Activated CD4-positive, alpha-beta memory T cell treated with anti-CD3 and anti-CD28 coated beads, Interleukin-2, amount 10 ng/mL, durations not matched to agents 7 days and 5 days (primary cell): ENCODE results near the gene GRK2. TPM values are rescaled to one million over a fixed set of nuclear protein-coding genes. Genes with fewer than 3 reads are reported as not detected.
"Not testable (repeated sequence)": the region's sequence is repeated elsewhere in the genome, so short reads cannot be mapped to it uniquely, and the experiment has no call there.

ENCODE experiments used
- CTCF ChIA-PET: fragments of 350-600 bp; sonication (Branson Sonifier 250); formaldehyde crosslinking; loops from one replicate; lab custom pipeline; 2021; ENCODE audit warnings: antibody characterized with exemption, inconsistent platforms; lab: Charles Lee
- POLR2A ChIA-PET: fragments of 350-600 bp; sonication (Branson Sonifier 250); formaldehyde crosslinking; loops from one replicate; lab custom pipeline; 2021; ENCODE audit warnings: antibody characterized with exemption; lab: Charles Lee
- DNase-seq: peaks from one replicate; pipeline ENCODE4 v3.0.0-alpha.2; 2020
- H3K27ac Mint-ChIP-seq: one replicate; pipeline ENCODE4 v1.8.0; 2021; ENCODE audit warnings: mild to moderate bottlenecking, mixed read lengths
- H3K27me3 Mint-ChIP-seq: one replicate; pipeline ENCODE4 v1.8.0; 2021; ENCODE audit warnings: mixed read lengths
- H3K36me3 Mint-ChIP-seq: one replicate; pipeline ENCODE4 v1.8.0; 2021; ENCODE audit warnings: low read depth, mixed read lengths
- H3K4me1 Mint-ChIP-seq: one replicate; pipeline ENCODE4 v1.8.0; 2021; ENCODE audit warnings: mixed read lengths
- H3K4me3 Mint-ChIP-seq: one replicate; pipeline ENCODE4 v1.8.0; 2021; ENCODE audit warnings: mild to moderate bottlenecking, mixed read lengths
- H3K9me3 Mint-ChIP-seq: one replicate; pipeline ENCODE4 v1.8.0; 2021; ENCODE audit warnings: mixed read lengths
- total RNA-seq, 2 experiments: library from RNA; stranded (reverse); gene quantifications; one replicate each; pipeline ENCODE4 v1.2.3, GENCODE V29; 2021

GRK2 gene
- total RNA-seq, 2 experiments from 2014 or later = 333 to 338 TPM

DNA sequence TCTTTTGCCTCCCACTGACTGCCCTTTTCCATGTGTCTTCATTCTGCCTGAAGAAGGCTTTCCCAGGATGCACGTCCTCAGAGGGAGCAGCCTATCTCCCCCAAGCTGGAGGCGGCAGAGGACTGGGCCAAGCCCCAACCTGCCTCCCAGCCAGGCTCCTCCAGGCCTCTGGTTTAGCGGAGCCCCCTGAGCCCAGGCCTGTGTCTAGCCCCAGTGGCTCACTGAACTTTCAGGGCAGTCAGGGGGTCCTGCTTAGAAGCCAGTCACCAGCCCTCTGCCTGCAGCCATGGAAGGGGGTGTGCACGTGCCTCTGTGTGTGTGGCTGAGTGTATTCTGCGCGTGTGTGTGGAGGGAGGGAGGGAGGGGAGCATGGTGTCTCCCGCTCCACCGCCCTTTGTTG lies 10.4 kb upstream of the GRK2 start:
- CTCF ChIA-PET = interaction anchor here (0.6 to 4.9 kb wide), 3 partner anchors 16 to 495 kb away, joined by 3 to 36 read pairs (median 5); no protein-coding TSS in a partner anchor
- Mint-ChIP-seq H3K36me3 (peaks cover 63% of the 10 kb centered on the region), H3K27me3 (no peaks in the 10 kb centered on the region), H3K9me3 (no peaks in the 10 kb centered on the region), H3K4me1 (peaks cover 53% of the 10 kb centered on the region), H3K27ac (no peak overlapping the region), H3K4me3 (no peak overlapping the region)
- DNase-seq = no peak
- POLR2A ChIA-PET = interaction anchor here (1.0 kb wide), 1 partner anchor 16 kb away, joined by 5 read pairs; no protein-coding TSS in a partner anchor

DNA sequence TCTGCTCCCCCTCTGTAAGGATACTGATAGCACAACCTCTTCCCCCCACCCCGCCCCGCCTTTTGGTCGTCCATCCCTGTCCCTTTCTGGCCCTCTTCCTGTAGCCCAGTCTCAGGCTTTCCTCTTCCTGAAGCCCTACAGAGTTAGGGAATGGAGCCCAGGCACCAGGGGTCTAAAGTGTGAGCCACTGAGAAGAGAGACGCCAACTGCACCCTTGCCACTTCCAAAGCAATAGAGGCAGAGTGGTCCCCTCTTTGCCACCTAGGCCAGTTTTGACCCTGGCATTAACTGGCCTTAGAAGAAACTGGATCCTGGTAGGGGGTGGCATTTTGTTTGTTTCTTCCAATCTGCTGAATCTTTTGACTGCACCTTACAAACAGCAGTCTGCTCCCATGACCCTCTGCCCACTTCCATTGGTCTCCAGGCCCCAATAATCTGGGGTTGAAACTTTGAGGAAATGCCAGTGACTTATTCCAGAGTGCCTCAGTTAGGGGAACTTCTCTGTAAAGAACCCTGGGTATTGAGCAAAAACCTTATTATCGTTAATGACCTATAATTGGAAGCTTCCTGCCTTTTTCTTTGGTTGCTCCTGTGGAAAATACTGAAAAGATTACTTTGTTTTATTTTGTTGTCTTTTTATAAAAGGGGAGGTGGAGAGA lies 9.7 kb upstream of the GRK2 start:
- ChIA-PET CTCF (interaction anchor here (0.8 kb wide), 1 partner anchor 17 kb away, joined by 3 read pairs; no protein-coding TSS in a partner anchor), POLR2A (interaction anchor here (1.0 kb wide), 1 partner anchor 17 kb away, joined by 5 read pairs; no protein-coding TSS in a partner anchor)
- H3K9me3 Mint-ChIP-seq = no peaks in the 10 kb centered on the region
- H3K4me3 Mint-ChIP-seq = no peak overlapping the region
- H3K36me3 Mint-ChIP-seq = peaks cover 56% of the 10 kb centered on the region
- no peak for DNase-seq
- H3K4me1 Mint-ChIP-seq = peaks cover 54% of the 10 kb centered on the region
- H3K27me3 Mint-ChIP-seq = no peaks in the 10 kb centered on the region
- no peak overlapping the region for H3K27ac Mint-ChIP-seq

DNA sequence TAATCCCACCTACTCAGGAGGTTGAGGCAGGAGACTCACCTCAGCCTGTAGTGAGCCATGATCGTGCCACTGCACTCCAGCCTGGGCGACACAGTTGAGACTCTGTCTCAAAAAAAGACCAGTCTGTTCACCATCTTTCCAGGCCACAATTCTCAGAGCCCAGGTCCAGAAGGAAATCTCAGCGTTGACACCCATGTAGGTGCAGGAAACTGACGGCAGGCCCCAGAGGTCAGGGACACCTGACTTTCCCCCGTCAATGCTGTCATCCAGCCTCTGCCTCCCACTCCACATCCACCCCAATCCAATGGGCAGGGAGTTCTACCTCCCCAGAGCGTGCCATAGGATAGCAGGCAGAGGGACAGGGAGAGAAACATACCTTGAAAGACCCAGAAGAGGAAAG lies 5.9 kb upstream of the GRK2 start:
- ChIA-PET POLR2A (no interaction called here), CTCF (no interaction called here)
- H3K4me3 Mint-ChIP-seq = peak overlapping the region; percentile 44
- H3K27ac Mint-ChIP-seq = no peak overlapping the region
- H3K36me3 Mint-ChIP-seq = peaks cover 18% of the 10 kb centered on the region
- H3K27me3 Mint-ChIP-seq = no peaks in the 10 kb centered on the region
- H3K4me1 Mint-ChIP-seq = peaks cover 54% of the 10 kb centered on the region
- H3K9me3 Mint-ChIP-seq = no peaks in the 10 kb centered on the region
- no peak for DNase-seq

DNA sequence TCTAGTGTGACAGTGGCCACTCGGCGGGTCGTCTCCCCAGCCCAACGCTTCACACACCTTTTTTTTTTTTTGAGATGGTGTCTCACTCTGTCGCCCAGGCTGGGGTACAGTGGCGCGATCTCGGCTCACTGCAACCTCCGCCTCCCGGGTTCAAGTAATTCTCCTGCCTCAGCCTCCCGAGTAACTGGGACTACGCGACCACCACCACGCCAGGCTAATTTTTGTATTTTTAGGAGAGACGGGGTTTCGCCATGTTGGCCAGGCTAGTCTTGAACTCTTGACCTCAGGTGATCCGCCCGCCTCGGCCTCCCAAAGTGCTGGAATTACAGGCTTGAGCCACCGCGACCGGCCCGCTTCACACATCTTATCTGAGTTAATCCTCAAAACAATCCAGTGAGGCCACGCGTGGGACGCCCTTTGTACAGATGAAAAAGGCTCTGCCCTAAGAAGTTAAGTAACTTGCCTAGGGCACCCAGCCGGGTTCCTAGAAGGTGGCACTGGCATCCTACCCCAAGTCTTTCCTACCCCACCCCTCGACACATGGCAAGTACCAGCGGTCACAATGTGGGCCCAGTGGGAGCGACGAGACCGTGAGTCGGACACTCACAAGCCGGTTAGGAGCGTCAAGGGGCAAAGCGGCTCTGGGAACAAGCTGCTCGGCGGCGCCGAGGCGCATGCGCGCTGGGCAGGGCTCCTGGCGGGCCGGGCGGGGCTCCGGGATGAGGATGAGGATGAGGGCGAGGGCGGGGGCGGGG lies 5.2 kb upstream of the GRK2 start:
- CTCF ChIA-PET = interaction anchor here (1.0 to 4.9 kb wide), 15 partner anchors 8 to 121 kb away, joined by 4 to 69 read pairs (median 7); partner anchors contain the start of genes ANKRD13D, POLD4 and SSH3
- Mint-ChIP-seq H3K36me3 (peaks cover 12% of the 10 kb centered on the region), H3K4me3 (peak overlapping the region; percentile 67), H3K27ac (peak overlapping the region; percentile 49), H3K4me1 (peaks cover 58% of the 10 kb centered on the region)
- not testable (repeated sequence) for H3K9me3 Mint-ChIP-seq, H3K27me3 Mint-ChIP-seq
- DNase-seq = peak; percentile 59
- POLR2A ChIA-PET = interaction anchor here (1.0 to 4.9 kb wide), 8 partner anchors 7 to 92 kb away, joined by 3 to 49 read pairs (median 16); partner anchors contain the start of genes ANKRD13D and POLD4

DNA sequence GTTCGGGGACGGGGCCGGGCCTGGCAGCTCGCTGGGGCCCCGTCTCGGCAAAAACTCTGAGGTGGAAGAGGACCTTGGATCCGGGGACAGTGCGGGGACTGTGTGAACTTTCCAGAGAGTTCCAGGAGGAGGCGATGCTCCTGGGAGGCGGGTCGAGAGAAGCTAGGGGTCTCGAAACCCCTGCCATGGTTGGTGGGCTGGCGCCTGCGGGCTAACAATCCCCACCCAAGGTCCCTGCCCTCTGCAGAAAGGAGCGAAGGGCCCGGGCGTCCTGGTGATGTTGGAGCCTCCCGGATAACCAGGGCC lies 4.7 kb upstream of the GRK2 start:
- Mint-ChIP-seq H3K4me1 (peaks cover 59% of the 10 kb centered on the region), H3K27ac (no peak overlapping the region), H3K36me3 (peaks cover 12% of the 10 kb centered on the region), H3K4me3 (no peak overlapping the region), H3K9me3 (no peaks in the 10 kb centered on the region), H3K27me3 (no peaks in the 10 kb centered on the region)
- ChIA-PET CTCF (interaction anchor here (0.7 to 4.9 kb wide), 23 partner anchors 9 to 236 kb away, joined by 3 to 69 read pairs (median 6); partner anchors contain the start of genes ANKRD13D, POLD4, RAD9A and SSH3), POLR2A (interaction anchor here (1.0 to 4.9 kb wide), 12 partner anchors 8 to 107 kb away, joined by 3 to 49 read pairs (median 11); partner anchors contain the start of genes ANKRD13D and POLD4)
- DNase-seq = no peak

DNA sequence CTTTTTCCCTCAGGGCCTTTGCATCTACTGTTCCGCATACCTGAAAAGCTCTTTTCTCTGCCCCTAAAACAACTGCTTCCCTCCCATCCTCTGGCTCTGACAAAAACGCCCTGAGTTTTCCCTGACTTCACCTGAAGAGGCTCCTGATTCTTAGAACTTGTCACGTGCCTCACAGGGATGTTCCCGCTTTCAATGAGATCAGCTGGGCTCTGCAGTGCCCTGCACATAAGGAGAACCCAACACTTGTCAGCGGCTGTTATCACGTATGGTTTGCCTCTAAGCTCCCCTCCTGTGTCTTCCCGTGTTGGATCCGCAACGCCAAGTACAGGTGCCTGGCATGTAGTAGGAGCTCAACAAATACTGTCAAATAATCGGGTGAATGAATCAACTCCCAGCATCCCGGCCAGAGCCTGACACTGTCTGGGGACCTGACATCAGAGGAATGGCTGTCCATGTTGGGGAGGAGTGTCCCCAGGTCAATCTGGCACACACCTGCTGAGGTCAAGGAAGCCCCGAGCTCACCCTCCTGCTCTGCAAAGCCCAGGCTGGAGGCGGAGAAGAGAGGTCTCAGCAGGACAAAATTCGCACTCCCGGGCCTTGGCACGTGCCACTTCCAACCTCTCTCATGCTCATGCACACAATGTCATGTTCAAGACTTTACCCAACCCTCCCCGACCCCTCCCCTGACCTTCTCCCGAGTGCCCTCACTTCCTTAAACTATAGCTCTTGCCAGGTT lies 4.2 kb upstream of the GRK2 start:
- ChIA-PET POLR2A (interaction anchor here (1.0 to 4.9 kb wide), 12 partner anchors 9 to 107 kb away, joined by 3 to 49 read pairs (median 11); partner anchors contain the start of genes ANKRD13D and POLD4), CTCF (interaction anchor here (0.6 to 4.9 kb wide), 32 partner anchors 9 to 236 kb away, joined by 3 to 69 read pairs (median 5); partner anchors contain the start of genes ANKRD13D, POLD4, RAD9A and SSH3)
- Mint-ChIP-seq H3K27ac (peak overlapping the region; percentile 67), H3K4me1 (peaks cover 59% of the 10 kb centered on the region), H3K36me3 (peaks cover 8% of the 10 kb centered on the region), H3K4me3 (peak overlapping the region; percentile 34), H3K9me3 (no peaks in the 10 kb centered on the region), H3K27me3 (no peaks in the 10 kb centered on the region)
- DNase-seq = no peak

DNA sequence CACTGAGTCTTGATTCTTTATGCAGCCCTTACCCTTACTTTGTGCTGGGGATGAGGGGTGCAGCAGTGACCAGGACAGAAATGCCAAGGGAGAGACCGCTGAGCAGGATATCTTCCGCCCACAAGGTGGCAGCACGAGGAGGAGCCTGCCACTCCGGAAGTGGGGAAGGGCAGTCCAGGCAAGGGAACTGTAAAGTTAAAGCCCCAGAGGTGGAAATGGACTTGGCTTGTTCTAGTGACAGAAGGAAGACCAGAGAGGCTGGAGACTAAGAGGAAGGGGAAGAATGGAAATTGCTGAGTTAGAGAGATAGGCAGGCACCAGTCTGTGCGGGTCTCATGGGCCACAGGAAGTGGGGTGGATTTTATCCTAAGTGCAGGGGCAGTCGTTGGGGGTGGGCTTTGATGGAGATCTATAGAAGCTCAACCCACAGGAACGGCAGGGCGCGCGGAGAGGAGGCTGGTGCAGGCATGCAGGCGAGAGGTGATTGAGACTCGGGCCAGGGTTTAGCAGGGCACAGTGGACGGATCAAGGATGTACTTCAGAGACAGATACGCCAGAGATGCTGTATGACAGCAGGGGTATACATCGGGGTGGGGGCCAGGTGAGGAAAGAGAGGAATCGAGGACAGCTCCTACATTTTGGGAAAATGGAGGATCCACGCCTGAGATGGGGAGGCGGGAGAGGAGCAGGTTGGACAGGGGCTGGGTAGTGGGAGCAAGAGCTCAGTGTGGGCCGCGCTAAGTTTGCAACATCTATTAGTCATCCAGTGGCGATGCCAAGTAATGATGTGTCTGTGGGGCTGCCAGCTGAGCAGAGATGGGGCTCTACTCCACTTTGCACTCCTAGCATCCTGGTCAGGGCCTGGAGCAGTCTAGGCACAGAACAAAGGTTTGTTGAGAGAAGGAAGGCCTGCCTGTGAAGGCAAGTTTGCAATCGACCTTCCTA lies 3.3 kb upstream of the GRK2 start:
- peaks cover 15% of the 10 kb centered on the region for H3K36me3 Mint-ChIP-seq
- POLR2A ChIA-PET = interaction anchor here (0.9 to 4.9 kb wide), 12 partner anchors 9 to 119 kb away, joined by 3 to 49 read pairs (median 11); partner anchors contain the start of genes ANKRD13D and POLD4
- H3K4me3 Mint-ChIP-seq = peak overlapping the region; percentile 26
- CTCF ChIA-PET = interaction anchor here (0.6 to 4.9 kb wide), 25 partner anchors 9 to 163 kb away, joined by 3 to 69 read pairs (median 5); partner anchors contain the start of genes ANKRD13D, POLD4, PPP1CA and RAD9A
- H3K9me3 Mint-ChIP-seq = no peaks in the 10 kb centered on the region
- H3K4me1 Mint-ChIP-seq = peaks cover 59% of the 10 kb centered on the region
- DNase-seq = peak; percentile 83
- peak overlapping the region; percentile 67 for H3K27ac Mint-ChIP-seq
- no peaks in the 10 kb centered on the region for H3K27me3 Mint-ChIP-seq

DNA sequence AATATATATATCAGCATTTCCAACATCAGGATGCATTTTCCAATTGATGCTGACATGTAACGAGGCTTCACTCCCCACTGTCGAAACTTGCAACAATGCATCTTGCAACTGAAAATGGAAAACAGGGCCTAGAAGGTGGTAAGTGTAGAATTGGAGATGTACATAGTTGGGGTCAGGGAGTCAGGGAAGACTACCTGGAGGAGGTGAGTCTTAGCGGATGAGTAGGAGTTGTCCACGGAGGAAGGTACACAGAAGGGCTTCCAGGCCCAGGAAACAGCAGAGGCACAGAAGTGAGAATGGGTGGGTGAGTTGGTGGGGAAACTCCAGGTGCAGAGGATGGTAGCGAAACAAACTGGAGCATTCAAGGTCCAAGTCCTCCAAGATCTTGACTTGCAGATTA lies 2.0 kb upstream of the GRK2 start:
- H3K9me3 Mint-ChIP-seq = no peaks in the 10 kb centered on the region
- POLR2A ChIA-PET = interaction anchor here (1.7 to 4.9 kb wide), 3 partner anchors 24 to 54 kb away, joined by 7 to 49 read pairs (median 45); partner anchors contain the start of gene ANKRD13D
- no peaks in the 10 kb centered on the region for H3K27me3 Mint-ChIP-seq
- H3K4me1 Mint-ChIP-seq = peaks cover 61% of the 10 kb centered on the region
- peaks cover 23% of the 10 kb centered on the region for H3K36me3 Mint-ChIP-seq
- CTCF ChIA-PET = interaction anchor here (1.7 to 4.9 kb wide), 7 partner anchors 11 to 118 kb away, joined by 6 to 69 read pairs (median 22); partner anchors contain the start of gene ANKRD13D
- H3K27ac Mint-ChIP-seq = peak overlapping the region; percentile 71
- no peak for DNase-seq
- peak overlapping the region; percentile 9 for H3K4me3 Mint-ChIP-seq

DNA sequence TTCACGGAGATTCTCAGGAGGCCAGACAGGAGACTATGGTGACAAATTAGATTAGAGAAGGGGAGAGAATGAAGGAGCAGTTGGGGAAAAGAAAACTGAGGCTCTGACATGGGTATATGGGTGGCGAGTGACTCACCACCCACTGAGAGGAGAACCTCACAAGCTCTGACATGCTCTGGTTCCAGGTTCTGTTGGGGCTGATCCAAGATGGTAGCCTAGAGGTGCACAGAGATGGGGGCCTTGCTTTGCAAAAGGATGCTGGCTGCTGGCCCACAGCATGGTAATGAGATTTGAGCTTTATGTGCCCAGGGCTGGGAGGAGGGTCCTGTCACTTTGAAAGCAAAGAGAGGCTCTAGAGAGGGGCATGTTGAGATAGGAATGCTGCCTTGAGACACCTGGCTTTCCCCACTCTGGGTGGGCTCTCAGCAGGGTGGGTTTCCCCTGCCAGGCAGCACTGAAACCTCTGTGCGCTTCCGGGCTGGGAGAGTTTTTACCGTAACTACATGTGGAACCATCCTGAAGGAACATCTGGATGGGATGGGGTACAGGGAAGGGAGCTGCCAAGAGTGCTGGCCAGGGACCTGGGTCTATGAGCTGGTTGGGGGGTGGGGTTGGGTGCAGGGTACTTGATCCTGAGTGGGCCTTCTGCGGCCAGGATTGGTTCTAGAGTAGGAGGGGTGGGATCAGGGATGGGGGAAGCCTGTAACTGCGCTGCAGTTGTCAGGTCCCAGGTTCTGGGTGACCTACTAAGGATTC lies 1.2 kb upstream of the GRK2 start:
- H3K4me3 Mint-ChIP-seq = peak overlapping the region; percentile 53
- peak overlapping the region; percentile 71 for H3K27ac Mint-ChIP-seq
- no peaks in the 10 kb centered on the region for H3K27me3 Mint-ChIP-seq
- no peak for DNase-seq
- no peaks in the 10 kb centered on the region for H3K9me3 Mint-ChIP-seq
- POLR2A ChIA-PET = interaction anchor here (0.8 to 4.9 kb wide), 6 partner anchors 12 to 54 kb away, joined by 3 to 49 read pairs (median 6); partner anchors contain the start of gene ANKRD13D
- peaks cover 31% of the 10 kb centered on the region for H3K36me3 Mint-ChIP-seq
- peaks cover 64% of the 10 kb centered on the region for H3K4me1 Mint-ChIP-seq
- CTCF ChIA-PET = interaction anchor here (1.2 to 4.9 kb wide), 8 partner anchors 12 to 117 kb away, joined by 3 to 69 read pairs (median 18); partner anchors contain the start of gene ANKRD13D

DNA sequence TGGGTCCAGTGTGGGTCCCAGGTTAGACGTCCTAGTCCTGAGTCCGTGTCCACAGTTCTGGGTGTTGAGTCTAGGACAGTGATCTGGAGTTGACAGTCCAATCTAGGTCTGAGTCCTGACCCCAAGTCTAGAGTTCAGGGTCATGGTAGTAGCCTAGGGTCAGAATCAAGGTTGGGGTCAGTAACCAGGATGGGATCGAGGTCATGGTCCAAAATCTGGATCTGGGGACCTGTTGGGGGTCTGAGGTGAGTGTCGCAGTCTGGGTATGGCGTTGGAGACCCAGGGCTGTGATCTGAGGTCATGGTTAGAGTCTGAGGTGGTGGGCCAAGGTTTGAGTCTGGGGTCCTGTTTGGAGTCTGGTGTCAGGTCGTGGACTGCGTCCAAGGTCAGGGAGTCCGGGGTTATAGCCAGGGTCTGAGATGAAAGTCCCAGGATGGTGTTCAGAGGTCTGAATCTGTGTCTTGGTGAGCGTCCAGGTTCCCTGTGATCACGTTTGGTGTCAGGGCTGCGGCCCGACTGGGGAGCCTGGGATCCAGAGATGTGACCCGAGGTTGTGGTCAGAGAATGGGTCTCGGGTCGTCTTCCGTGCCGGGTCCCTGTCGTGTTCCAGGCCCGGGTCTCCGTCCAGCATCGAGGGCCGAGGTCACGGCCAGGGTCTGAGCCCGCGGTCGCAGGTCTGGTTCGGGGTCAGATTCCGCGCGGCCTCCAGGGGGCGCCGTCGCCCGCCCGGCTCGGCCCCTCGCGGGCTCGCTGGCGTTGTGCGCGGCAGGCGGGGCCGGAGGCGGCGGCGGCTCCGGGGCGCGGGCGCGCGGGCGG lies 432 bp upstream of the GRK2 start:
- H3K27ac Mint-ChIP-seq = peak overlapping the region; percentile 80
- no peaks in the 10 kb centered on the region for H3K27me3 Mint-ChIP-seq
- H3K4me3 Mint-ChIP-seq = peak overlapping the region; percentile 76
- no peaks in the 10 kb centered on the region for H3K9me3 Mint-ChIP-seq
- ChIA-PET POLR2A (interaction anchor here (1.0 to 14.4 kb wide), 11 partner anchors 11 to 88 kb away, joined by 4 to 494 read pairs (median 16); partner anchors contain the start of genes ANKRD13D, POLD4 and SSH3), CTCF (interaction anchor here (1.1 to 4.9 kb wide), 9 partner anchors 11 to 80 kb away, joined by 3 to 69 read pairs (median 7); partner anchors contain the start of gene ANKRD13D)
- H3K4me1 Mint-ChIP-seq = peaks cover 67% of the 10 kb centered on the region
- peak; percentile 81 for DNase-seq
- H3K36me3 Mint-ChIP-seq = peaks cover 39% of the 10 kb centered on the region
